ENCODE data around the gene MYH16.
"Not testable (repeated sequence)": the region's sequence is repeated elsewhere in the genome, so short reads cannot be mapped to it uniquely, and the experiment has no call there.

MYH16 gene

DNA sequence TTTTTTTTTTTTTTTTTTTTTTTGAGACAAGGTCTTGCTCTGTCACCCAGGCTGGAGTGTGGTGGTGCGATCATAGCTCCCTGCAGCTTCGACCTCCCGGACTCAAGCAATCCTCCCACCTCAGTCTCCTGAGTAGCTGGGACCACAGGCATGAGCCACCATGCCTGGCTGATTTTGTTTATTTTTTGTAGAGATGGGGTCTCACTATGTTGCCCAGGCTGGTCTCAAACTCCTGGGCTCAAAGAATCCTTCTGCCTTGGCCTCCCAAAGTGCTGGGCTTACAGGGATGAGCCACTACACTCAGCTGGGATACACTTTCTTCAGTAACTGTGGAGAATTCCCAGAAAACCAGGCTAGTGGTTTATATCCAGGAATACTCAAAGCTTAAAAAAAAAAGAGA is 78.0 kb downstream of the MYH16 start:
- not testable (repeated sequence) for FAIRE-seq; DNase-seq (ENCODE audit: low spot score)

GRCh38 chr7:99352247-99352646 is 79.6 kb downstream of the MYH16 start:
- FAIRE-seq: no peak

GRCh38 chr7:99355098-99355497 is 82.5 kb downstream of the MYH16 start:
- DNase-seq (ENCODE audit: low spot score) (no peak), FAIRE-seq (no peak)

More at GRCh38 chr7:99352247-99352646, 79.6 kb downstream of the MYH16 start:
- DNase-seq (ENCODE audit: low spot score): no peak

DNA sequence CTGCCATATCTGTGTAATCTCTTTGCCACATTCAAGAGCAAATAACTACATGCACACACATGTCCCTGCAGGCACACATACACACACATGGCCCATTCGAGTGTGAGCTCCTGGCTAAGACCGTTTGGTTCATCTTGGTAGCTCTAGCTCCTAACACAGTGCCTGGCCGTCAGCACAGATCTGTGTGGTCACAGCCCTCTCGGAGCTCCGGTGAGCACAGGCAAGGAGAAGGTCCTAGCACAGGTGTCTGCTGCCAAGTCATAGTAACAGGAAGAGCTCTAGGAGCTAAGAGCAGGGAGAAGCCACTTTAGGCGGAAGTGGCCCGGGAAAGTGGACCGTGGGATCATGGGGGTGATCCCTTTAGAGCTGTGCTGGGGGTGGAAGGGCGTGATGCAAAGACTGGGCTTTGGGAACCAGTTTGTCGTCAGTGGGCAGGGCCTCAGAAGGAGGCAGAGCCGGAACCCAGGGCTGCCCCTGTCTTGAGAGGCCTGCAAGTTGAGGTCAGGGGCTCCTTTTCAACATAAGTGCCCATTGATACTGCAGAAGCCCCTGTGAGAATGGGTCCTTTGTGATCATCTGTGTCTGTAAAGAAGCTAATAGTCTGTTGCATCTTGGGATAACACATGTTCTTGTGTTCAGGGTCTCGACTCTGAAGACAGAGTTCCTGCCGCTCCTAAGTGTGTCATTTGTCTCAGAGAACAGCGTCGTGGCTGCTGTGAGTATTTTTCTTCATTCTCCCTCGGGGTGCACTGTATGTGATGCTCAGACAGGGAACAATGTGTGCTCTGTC is 85.3 kb downstream of the MYH16 start:
- no peak for FAIRE-seq
- no peak for DNase-seq (ENCODE audit: low spot score)

DNA sequence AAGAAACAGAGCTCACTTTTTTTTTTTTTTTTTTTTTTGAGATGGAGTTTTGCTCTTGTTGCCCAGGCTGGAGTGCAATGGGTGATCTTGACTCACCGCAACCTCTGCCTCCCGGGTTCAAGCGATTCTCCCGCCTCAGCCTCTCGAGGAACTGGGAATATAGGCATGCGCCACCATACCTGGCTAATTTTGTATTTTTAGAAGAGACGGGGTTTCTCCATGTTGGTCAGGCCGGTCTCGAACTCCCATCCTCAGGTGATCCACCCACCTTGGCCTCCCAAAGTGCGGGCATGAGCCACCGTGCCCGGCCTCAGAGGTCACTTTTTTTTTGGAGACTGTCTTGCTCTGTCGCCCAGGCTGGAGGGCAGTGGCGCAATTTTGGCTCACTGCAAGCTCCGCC is 85.9 kb downstream of the MYH16 start:
- not testable (repeated sequence) for DNase-seq (ENCODE audit: low spot score); FAIRE-seq

GRCh38 chr7:99359465-99360154 is 87.0 kb downstream of the MYH16 start:
- FAIRE-seq (no peak), DNase-seq (ENCODE audit: low spot score) (no peak)

Data from urothelium cell line (cell line).